ENCODE measurements around the gene TMOD1.

TMOD1 gene

GRCh38 chr9:97567894-97568202 is 66.4 kb downstream of the TMOD1 start:
- no peak for DNase-seq (ENCODE audit: low read depth, low spot score)
- ChIA-PET CTCF (no interaction called here), POLR2A (no interaction called here)
- no peak overlapping the region for H3K4me3 ChIP-seq (ENCODE audit: low read depth, low read length)
- TF ChIP-seq CTCF (IDR thresholded peaks at IDR 0.05; ENCODE audit: insufficient read depth, low read length, missing control alignments), result no peak

GRCh38 chr9:97568461-97569275 is 67.2 kb downstream of the TMOD1 start:
- POLR2A ChIA-PET, result no interaction called here

GRCh38 chr9:97570899-97571298 is 69.4 kb downstream of the TMOD1 start:
- CTCF ChIA-PET, result no interaction called here
- POLR2A ChIA-PET, result no interaction called here
- DNase-seq (ENCODE audit: low read depth, low spot score), result no peak
- H3K4me3 ChIP-seq (ENCODE audit: low read depth, low read length), result no peak overlapping the region
- TF ChIP-seq CTCF (IDR thresholded peaks at IDR 0.05; ENCODE audit: insufficient read depth, low read length, missing control alignments), result no peak

More at GRCh38 chr9:97568461-97569275, 67.2 kb downstream of the TMOD1 start:
- CTCF ChIA-PET, result no interaction called here
- H3K4me3 ChIP-seq (ENCODE audit: low read depth, low read length), result no peak overlapping the region
- DNase-seq (ENCODE audit: low read depth, low spot score), result no peak
- no peak for TF ChIP-seq CTCF (IDR thresholded peaks at IDR 0.05; ENCODE audit: insufficient read depth, low read length, missing control alignments)

GRCh38 chr9:97571664-97572063 is 70.2 kb downstream of the TMOD1 start:
- no peak overlapping the region for H3K4me3 ChIP-seq (ENCODE audit: low read depth, low read length)
- POLR2A ChIA-PET, result no interaction called here
- CTCF ChIA-PET, result no interaction called here
- no peak for DNase-seq (ENCODE audit: low read depth, low spot score)
- no peak for TF ChIP-seq CTCF (IDR thresholded peaks at IDR 0.05; ENCODE audit: insufficient read depth, low read length, missing control alignments)

GRCh38 chr9:97572196-97572891 is 70.9 kb downstream of the TMOD1 start:
- no peak overlapping the region for H3K4me3 ChIP-seq (ENCODE audit: low read depth, low read length)
- ChIA-PET POLR2A (no interaction called here), CTCF (interaction anchor here (1.0 kb wide), 1 partner anchor 26 kb away, joined by 4 read pairs; no protein-coding TSS in a partner anchor)
- no peak for DNase-seq (ENCODE audit: low read depth, low spot score)
- no peak for TF ChIP-seq CTCF (IDR thresholded peaks at IDR 0.05; ENCODE audit: insufficient read depth, low read length, missing control alignments)

GRCh38 chr9:97572892-97573365 is 71.5 kb downstream of the TMOD1 start:
- CTCF ChIA-PET, result interaction anchor here (1.0 kb wide), 1 partner anchor 26 kb away, joined by 4 read pairs; no protein-coding TSS in a partner anchor
- TF ChIP-seq CTCF (IDR thresholded peaks at IDR 0.05; ENCODE audit: insufficient read depth, low read length, missing control alignments), result no peak
- POLR2A ChIA-PET, result no interaction called here
- no peak for DNase-seq (ENCODE audit: low read depth, low spot score)
- H3K4me3 ChIP-seq (ENCODE audit: low read depth, low read length), result no peak overlapping the region

All from AG04449 (cell line).